Activated T-helper 17 cell treated with anti-CD3 and anti-CD28 coated beads, Interleukin-2, amount 50 U/mL, for 72 hours (primary cell): ENCODE data around the gene TMEM47. TPM values are rescaled to one million over a fixed set of nuclear protein-coding genes. Genes with fewer than 3 reads are reported as not detected.

Experiments
- ATAC-seq: fragments of 150-1000 bp; cut with Tn5 transposase; replicated peaks from 2 replicates; pipeline ENCODE4 v1.10.0; 2021; ENCODE audit warnings: mild to moderate bottlenecking, moderate library complexity
- H3K27ac Mint-ChIP-seq: one replicate; pipeline ENCODE4 v1.8.0; 2022; ENCODE audit warnings: mixed read lengths
- H3K27me3 Mint-ChIP-seq: one replicate; pipeline ENCODE4 v1.8.0; 2022; ENCODE audit warnings: mixed read lengths
- H3K36me3 Mint-ChIP-seq: one replicate; pipeline ENCODE4 v1.8.0; 2022; ENCODE audit warnings: low read depth, mild to moderate bottlenecking, mixed read lengths
- H3K4me1 Mint-ChIP-seq: one replicate; pipeline ENCODE4 v1.8.0; 2022; ENCODE audit warnings: mixed read lengths
- H3K4me3 Mint-ChIP-seq: one replicate; pipeline ENCODE4 v1.8.0; 2022; ENCODE audit warnings: mild to moderate bottlenecking, mixed read lengths
- H3K9me3 Mint-ChIP-seq: one replicate; pipeline ENCODE4 v1.8.0; 2022; ENCODE audit warnings: mixed read lengths
- total RNA-seq, 2 donors: library from RNA; stranded (reverse); gene quantifications; one replicate each; pipeline ENCODE4 v1.2.3, GENCODE V29; 2022

Gene TMEM47
- total RNA-seq, 2 donors from 2014 or later, result not detected

DNA sequence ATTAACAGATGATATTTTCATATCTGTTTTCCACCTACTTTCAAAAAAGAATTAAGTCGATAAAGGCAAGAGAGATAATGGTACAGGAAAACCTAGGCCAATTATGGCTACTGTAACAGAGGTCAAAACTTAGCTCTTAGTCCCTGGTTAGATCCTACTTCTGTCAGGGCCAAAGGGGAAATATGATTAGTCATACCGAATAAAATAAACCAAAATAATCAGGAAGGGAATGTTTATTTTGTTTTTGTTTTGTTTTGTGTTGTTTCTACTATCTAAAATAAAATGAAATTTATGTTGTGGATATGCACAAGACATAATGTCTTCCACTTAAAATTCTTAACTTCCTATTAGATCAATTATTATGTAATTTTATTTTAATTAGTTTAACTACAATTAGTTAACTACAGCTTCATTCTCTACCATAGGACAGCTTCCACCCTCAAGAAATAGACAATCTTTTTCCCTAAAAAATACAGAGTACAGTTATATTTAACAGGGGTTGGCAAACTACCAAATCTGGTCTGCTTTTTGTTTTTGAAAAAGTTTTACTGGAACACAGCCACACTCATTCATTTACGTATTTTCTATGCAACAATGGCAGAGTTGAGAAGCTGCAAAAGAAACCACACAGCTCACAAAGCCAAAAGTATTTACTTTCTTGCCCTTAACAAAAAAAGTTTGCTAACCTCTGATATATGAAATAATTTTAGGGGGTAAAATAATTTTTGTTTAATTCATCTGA lies 25.4 kb downstream of the TMEM47 start:
- no peak for ATAC-seq
- no peaks in the 10 kb centered on the region for H3K4me1 Mint-ChIP-seq
- no peaks in the 10 kb centered on the region for H3K27me3 Mint-ChIP-seq
- no peaks in the 10 kb centered on the region for H3K36me3 Mint-ChIP-seq
- no peak overlapping the region for H3K4me3 Mint-ChIP-seq
- peaks cover 3% of the 10 kb centered on the region for H3K9me3 Mint-ChIP-seq
- H3K27ac Mint-ChIP-seq, result no peak overlapping the region

DNA sequence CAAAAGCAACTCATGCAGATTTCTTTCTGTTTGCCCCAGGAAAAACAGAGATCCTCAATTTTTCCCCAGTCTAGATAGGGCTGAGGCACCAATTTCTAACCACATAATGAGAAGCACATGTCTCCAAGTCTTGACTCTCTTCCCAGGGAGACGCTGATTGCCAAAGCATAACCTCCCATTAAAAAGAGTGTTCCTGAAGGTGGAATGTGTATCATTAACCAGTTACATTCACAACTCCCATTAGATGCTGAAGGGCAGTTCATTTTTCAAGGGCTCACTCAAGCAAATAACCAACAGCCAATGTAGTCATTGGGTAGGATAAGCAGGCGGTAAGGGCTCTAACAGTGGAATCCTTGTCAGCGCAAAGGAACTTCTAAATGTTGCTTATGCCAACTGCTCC lies 27.5 kb downstream of the TMEM47 start:
- Mint-ChIP-seq H3K27me3 (no peaks in the 10 kb centered on the region), H3K27ac (no peak overlapping the region), H3K36me3 (no peaks in the 10 kb centered on the region), H3K4me1 (no peaks in the 10 kb centered on the region), H3K4me3 (no peak overlapping the region), H3K9me3 (peaks cover 3% of the 10 kb centered on the region)
- ATAC-seq, result no peak

DNA sequence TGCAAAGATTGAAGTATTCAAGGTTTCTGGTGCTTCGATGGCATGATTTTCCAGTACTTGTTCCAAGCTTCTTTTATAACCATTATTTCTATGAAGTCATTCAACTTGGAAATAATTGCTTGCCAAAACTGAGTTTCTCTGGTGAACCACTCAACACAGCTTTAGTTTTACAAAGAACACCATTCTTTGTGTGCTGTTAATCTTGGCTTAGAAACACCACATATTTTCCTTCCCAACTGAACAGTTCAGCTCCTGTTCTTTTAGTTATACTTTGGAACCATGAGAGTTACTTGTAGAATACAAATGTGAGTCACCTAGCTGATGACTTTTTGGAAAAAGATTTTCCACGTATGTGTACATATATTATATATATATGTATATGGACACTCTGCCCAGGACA lies 32.7 kb downstream of the TMEM47 start:
- Mint-ChIP-seq H3K36me3 (no peaks in the 10 kb centered on the region), H3K27ac (no peak overlapping the region), H3K4me3 (no peak overlapping the region), H3K27me3 (no peaks in the 10 kb centered on the region), H3K4me1 (no peaks in the 10 kb centered on the region), H3K9me3 (no peaks in the 10 kb centered on the region)
- no peak for ATAC-seq

DNA sequence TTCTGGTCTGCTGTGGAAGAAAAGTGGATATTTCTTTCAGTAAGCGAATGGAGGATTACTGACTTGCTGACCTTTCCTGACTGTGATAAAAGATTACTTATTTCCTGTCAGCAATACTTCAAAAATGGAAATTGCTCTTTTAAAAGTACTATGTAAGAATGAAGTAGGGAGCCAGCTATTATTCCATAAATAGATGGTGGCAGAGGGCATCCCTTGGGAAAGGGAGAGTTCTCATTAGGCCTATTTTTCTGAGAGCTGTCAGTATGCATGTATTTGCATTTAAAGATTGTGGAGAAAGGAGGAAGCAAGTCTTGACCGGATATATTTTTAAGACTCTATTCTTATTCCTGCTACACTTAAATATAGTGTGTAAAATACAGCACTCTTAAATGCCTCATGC lies 37.2 kb downstream of the TMEM47 start:
- H3K36me3 Mint-ChIP-seq, result no peaks in the 10 kb centered on the region
- no peaks in the 10 kb centered on the region for H3K4me1 Mint-ChIP-seq
- ATAC-seq, result no peak
- H3K9me3 Mint-ChIP-seq, result peaks cover 1% of the 10 kb centered on the region
- no peaks in the 10 kb centered on the region for H3K27me3 Mint-ChIP-seq
- H3K4me3 Mint-ChIP-seq, result no peak overlapping the region
- no peak overlapping the region for H3K27ac Mint-ChIP-seq

DNA sequence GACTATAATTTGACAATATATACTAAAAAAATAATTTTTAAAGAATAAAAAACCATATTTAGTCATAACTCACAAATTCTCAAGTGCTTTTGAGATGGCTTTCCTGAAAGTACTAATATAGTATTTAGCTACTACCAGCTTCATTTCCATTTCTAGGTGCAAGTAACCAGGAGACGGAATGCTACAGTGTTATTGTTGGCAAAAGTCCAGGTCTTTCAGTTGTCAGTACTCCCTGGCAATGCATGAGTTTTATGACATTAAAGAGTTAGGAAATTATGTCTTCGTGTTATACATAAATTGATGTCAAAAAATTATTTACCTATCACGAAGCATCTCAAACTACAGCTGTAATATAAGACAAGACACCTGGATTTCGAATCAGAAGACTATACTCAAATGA lies 45.0 kb downstream of the TMEM47 start:
- ATAC-seq, result no peak
- Mint-ChIP-seq H3K4me3 (no peak overlapping the region), H3K4me1 (no peaks in the 10 kb centered on the region), H3K36me3 (no peaks in the 10 kb centered on the region), H3K9me3 (peaks cover 8% of the 10 kb centered on the region), H3K27me3 (no peaks in the 10 kb centered on the region), H3K27ac (no peak overlapping the region)

DNA sequence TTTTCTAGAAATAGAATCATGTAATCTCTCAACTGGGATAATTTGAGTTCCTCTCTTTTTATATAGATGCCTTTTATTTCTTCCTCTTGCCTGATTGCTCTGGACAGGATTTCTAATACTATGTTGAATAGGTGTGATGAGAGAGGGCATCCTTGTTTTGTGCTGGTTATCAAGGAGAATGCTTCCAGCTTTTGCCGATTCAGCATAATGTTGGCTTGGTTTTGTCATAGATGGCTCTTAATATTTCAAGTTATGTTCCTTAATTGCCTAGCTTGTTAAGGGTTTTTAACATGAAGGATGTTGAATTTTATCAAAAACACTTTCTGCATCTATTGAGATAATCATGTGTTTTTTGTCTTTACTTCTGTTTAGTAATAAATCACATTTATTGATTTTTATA lies 58.7 kb downstream of the TMEM47 start:
- ATAC-seq, result no peak
- Mint-ChIP-seq H3K4me3 (no peak overlapping the region), H3K27ac (no peak overlapping the region), H3K9me3 (peaks cover 15% of the 10 kb centered on the region), H3K27me3 (no peaks in the 10 kb centered on the region), H3K4me1 (no peaks in the 10 kb centered on the region), H3K36me3 (no peaks in the 10 kb centered on the region)

DNA sequence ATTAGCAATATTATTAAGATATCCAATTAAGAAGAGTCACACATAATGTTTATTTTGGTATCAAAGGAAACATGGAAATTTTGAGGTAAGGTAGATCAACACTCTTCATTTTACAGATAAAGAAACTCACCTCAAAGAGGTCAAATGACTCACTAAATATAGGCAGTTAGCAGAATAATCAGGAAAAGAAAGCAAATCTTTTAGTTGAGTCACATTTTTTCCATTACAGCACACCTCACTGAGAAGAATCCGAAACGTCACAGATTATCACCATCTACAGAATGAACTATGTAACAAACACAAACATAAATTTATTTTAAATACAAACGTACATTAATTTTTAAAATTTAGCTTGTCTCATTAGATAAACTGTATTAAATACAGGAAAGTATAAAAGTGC lies 70.1 kb downstream of the TMEM47 start:
- H3K27ac Mint-ChIP-seq, result no peak overlapping the region
- ATAC-seq, result no peak
- no peaks in the 10 kb centered on the region for H3K27me3 Mint-ChIP-seq
- H3K4me1 Mint-ChIP-seq, result no peaks in the 10 kb centered on the region
- no peaks in the 10 kb centered on the region for H3K36me3 Mint-ChIP-seq
- H3K4me3 Mint-ChIP-seq, result no peak overlapping the region
- no peaks in the 10 kb centered on the region for H3K9me3 Mint-ChIP-seq

DNA sequence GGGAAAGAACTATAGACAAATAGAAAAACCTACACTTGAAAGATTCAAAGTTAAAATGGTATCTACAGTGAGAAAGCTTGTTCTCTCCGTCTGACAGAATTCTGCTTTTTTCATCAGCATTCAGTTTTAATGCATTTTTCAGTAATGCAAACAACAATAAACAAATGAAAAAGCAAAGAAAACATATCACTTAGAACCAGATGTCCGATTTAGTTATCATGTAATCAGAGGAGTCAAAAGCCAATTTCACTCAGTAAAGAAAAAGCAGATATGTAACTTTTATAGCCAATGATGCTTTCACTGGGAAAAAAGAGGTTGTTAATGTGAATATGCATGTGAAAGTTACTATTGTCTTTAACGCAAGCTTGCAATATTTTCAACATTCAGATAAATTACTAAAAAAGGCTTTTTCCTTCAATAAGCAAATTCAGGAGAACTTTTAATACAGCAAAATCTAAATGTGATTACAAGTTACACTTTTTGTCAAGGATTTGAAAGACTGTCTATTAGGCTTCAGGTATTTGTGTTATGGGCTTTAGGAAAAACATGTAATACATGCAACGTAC lies 70.7 kb downstream of the TMEM47 start:
- Mint-ChIP-seq H3K4me1 (no peaks in the 10 kb centered on the region), H3K9me3 (no peaks in the 10 kb centered on the region), H3K27ac (no peak overlapping the region), H3K4me3 (no peak overlapping the region), H3K27me3 (no peaks in the 10 kb centered on the region), H3K36me3 (no peaks in the 10 kb centered on the region)
- ATAC-seq, result no peak

DNA sequence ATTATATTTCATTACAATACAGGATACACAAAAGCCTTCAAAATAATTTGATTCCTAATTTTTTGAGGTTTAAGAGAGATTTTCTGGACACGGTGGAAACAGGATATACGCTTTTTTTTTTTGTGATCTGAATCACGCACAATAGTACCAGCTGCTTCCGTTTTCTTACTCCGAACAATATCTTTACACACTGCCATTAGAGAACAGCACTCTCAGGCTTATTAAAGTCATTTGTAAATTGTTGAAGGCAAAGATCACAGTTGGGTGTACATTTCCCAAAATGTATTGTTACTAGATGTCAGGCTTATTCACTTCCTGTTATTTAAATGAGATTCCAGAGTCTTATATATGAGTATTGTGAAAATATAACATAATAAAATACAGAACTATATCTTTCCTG lies 71.5 kb downstream of the TMEM47 start:
- H3K36me3 Mint-ChIP-seq, result no peaks in the 10 kb centered on the region
- no peaks in the 10 kb centered on the region for H3K9me3 Mint-ChIP-seq
- no peak overlapping the region for H3K27ac Mint-ChIP-seq
- no peaks in the 10 kb centered on the region for H3K4me1 Mint-ChIP-seq
- no peak overlapping the region for H3K4me3 Mint-ChIP-seq
- no peak for ATAC-seq
- H3K27me3 Mint-ChIP-seq, result no peaks in the 10 kb centered on the region

DNA sequence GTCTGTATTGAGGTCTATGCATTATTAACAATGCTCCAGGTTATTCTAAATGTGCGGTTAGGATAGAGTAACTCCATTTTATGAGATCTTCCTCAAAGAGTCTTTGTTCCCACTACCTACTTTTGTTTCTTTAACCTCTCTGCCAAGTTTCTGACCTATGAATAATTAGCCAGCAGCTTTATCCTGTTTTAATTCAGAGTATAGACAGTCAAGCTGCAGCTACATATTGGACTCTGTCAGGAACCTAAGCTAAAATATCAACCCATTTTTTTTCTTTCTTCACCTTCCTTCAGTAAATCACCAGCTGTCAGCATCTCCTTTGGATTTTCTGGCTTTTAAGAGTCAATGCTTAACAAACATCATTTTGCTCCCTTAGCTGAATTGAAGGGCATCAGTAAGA lies 72.3 kb downstream of the TMEM47 start:
- no peaks in the 10 kb centered on the region for H3K9me3 Mint-ChIP-seq
- ATAC-seq, result no peak
- H3K4me1 Mint-ChIP-seq, result no peaks in the 10 kb centered on the region
- no peak overlapping the region for H3K27ac Mint-ChIP-seq
- H3K27me3 Mint-ChIP-seq, result no peaks in the 10 kb centered on the region
- H3K4me3 Mint-ChIP-seq, result no peak overlapping the region
- H3K36me3 Mint-ChIP-seq, result no peaks in the 10 kb centered on the region

DNA sequence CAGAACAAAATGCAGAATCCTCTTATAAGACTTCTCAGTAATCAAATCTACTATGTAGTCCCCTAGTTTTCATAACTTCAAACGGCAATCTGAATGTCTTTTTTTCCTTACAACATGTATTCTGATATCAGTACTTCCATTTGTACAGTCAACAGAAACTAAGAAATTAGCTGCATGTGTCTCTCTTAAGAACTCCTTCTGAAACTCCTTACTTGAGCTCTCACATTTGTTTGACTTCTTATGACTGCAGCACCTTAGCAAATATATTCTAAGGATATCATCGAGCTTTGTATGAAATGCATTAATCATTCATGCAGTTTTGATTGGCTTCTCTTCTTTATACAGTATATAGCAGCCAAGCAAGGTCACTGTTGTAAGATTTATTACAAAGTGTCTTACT lies 77.0 kb downstream of the TMEM47 start:
- Mint-ChIP-seq H3K9me3 (no peaks in the 10 kb centered on the region), H3K4me3 (no peak overlapping the region), H3K4me1 (no peaks in the 10 kb centered on the region), H3K27ac (no peak overlapping the region), H3K27me3 (no peaks in the 10 kb centered on the region), H3K36me3 (no peaks in the 10 kb centered on the region)
- ATAC-seq, result no peak

DNA sequence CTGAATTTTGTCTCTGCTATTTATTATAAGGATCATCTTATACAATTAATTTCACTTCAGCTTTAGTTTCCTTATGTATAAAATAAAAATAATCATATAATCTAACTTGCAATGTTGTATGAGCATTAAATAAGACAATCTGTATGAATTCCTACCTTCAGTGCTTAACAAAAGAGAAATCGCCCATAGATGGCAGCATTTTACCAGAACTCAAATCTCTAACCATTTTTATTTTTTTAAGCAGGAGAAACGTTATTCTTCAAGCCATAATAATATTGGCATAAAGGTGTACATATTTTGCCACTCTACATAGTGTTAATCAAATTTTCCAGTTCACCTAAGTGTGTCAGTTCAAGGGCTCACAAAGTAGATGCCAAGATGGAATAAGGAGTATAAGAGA lies 78.8 kb downstream of the TMEM47 start:
- Mint-ChIP-seq H3K9me3 (no peaks in the 10 kb centered on the region), H3K36me3 (no peaks in the 10 kb centered on the region), H3K27me3 (no peaks in the 10 kb centered on the region), H3K4me1 (no peaks in the 10 kb centered on the region), H3K27ac (no peak overlapping the region), H3K4me3 (no peak overlapping the region)
- no peak for ATAC-seq
